AG10803 (cell line): ENCODE measurements around the gene AMFR.

Source experiments
- DNase-seq: peaks from one replicate; pipeline ENCODE4 v3.0.0; 2010; ENCODE audit warnings: low read depth
- H3K4me3 ChIP-seq: 2 replicates; pipeline ENCODE4 v1.5.1; 2011; ENCODE audit warnings: mild to moderate bottlenecking, low read length, control low read depth
- CTCF ChIP-seq: conservative IDR thresholded peaks from 2 replicates; pipeline ENCODE4 v1.5.1; 2011; ENCODE audit warnings: mild to moderate bottlenecking, low read length, control low read depth, inconsistent platforms

The AMFR gene

GRCh38 chr16:56320811-56321558 is 104.4 kb downstream of the AMFR start:
- TF ChIP-seq CTCF, result no peak
- DNase-seq, result no peak

GRCh38 chr16:56320056-56320455 is 105.3 kb downstream of the AMFR start:
- TF ChIP-seq CTCF, result no peak

More at GRCh38 chr16:56320811-56321558, 104.4 kb downstream of the AMFR start:
- H3K4me3 ChIP-seq, result no peak overlapping the region

GRCh38 chr16:56319376-56319775 is 106.0 kb downstream of the AMFR start:
- DNase-seq, result no peak
- no peak for TF ChIP-seq CTCF
- H3K4me3 ChIP-seq, result no peak overlapping the region

More at GRCh38 chr16:56320056-56320455, 105.3 kb downstream of the AMFR start:
- DNase-seq, result no peak
- no peak overlapping the region for H3K4me3 ChIP-seq

- TF ChIP-seq CTCF, result no peak
- no peak overlapping the region for H3K4me3 ChIP-seq
- DNase-seq, result no peak
Observed at GRCh38 chr16:56318827-56319140, 106.6 kb downstream of the AMFR start.

- DNase-seq, result peak; percentile 69
- TF ChIP-seq CTCF, result peak; percentile 84
- H3K4me3 ChIP-seq, result peak overlapping the region; percentile 43
Observed at GRCh38 chr16:56317998-56318826, 107.1 kb downstream of the AMFR start.

- no peak for DNase-seq
- no peak for TF ChIP-seq CTCF
- H3K4me3 ChIP-seq, result no peak overlapping the region
Observed at GRCh38 chr16:56316545-56316944, 108.8 kb downstream of the AMFR start.

GRCh38 chr16:56315955-56316354 is 109.4 kb downstream of the AMFR start:
- no peak overlapping the region for H3K4me3 ChIP-seq
- no peak for TF ChIP-seq CTCF
- no peak for DNase-seq
